GM12878 (cell line): ENCODE data around the gene ANKRD17. TPM values are rescaled to one million over a fixed set of nuclear protein-coding genes. Genes with fewer than 3 reads are reported as not detected.

Experiments
- ATAC-seq: fragments of 200-7000 bp; cut with Tn5 transposase; 3 replicates; pipeline ENCODE4 v1.9.1; 2020; ENCODE audit warnings: mild to moderate bottlenecking, moderate library complexity
- BruUV-seq: library from RNA; stranded (reverse); fragments of 400-500 nt; replicated peaks from 2 replicates; lab custom pipeline; 2021; lab: Mats Ljungman, UMichigan
- CTCF ChIA-PET: fragments of 300-600 bp; sonication (Branson Sonifier 250); formaldehyde crosslinking; extraction: SDS; loops from one replicate; lab custom pipeline; 2021; ENCODE audit warnings: inconsistent platforms; lab: Yijun Ruan, JAX
- POLR2A ChIA-PET: fragments of 350-600 bp; formaldehyde crosslinking; extraction: SDS; loops from one replicate; lab custom pipeline; 2021; ENCODE audit warnings: inconsistent platforms; lab: Charles Lee
- RAD21 ChIA-PET: fragments of 300-600 bp; sonication (Branson Sonifier 250); formaldehyde crosslinking; loops from one replicate; lab custom pipeline; 2023; ENCODE audit warnings: antibody characterized with exemption; ENCODE audit not compliant: unreplicated experiment; lab: Charles Lee
- SMC1A ChIA-PET: fragments of 300-600 bp; sonication (Branson Sonifier 250); formaldehyde crosslinking; loops from one replicate; lab custom pipeline; 2023; ENCODE audit not compliant: unreplicated experiment, uncharacterized antibody; lab: Charles Lee
- DNase-seq: peaks from one replicate; pipeline ENCODE4 v3.0.0-alpha.2; 2011; ENCODE audit warnings: low read depth, low spot score
- FAIRE-seq: peaks from 3 replicates; lab custom pipeline; 2011; peaks lifted over from hg19 to GRCh38; lab: Jason Lieb, UNC
- H2AFZ ChIP-seq: 2 replicates; pipeline ENCODE4 v1.6.0; 2011; ENCODE audit warnings: low read depth, low read length, control low read depth; ENCODE audit not compliant: control insufficient read depth
- H3K27ac ChIP-seq: 2 replicates; pipeline ENCODE4 v1.5.1; 2011; ENCODE audit warnings: control low read depth; ENCODE audit not compliant: control insufficient read depth, insufficient read depth
- H3K27me3 ChIP-seq, 2 experiments: replicated peaks in 1 of 2; 2 replicates each; pipeline versions ENCODE4 v1.6.0 to v1.6.1; 2011; ENCODE audit warnings: low read length in 1 of 2; ENCODE audit not compliant: control insufficient read depth in 2 of 2, insufficient read depth in 2 of 2
- H3K36me3 ChIP-seq, 2 experiments: 2 replicates each; pipeline ENCODE4 v1.5.1; 2011; ENCODE audit warnings: low read length in 1 of 2; ENCODE audit not compliant: control insufficient read depth in 2 of 2, insufficient read depth in 2 of 2
- H3K4me1 ChIP-seq: 2 replicates; pipeline ENCODE4 v1.6.1; 2011; ENCODE audit warnings: mild to moderate bottlenecking, low read length, moderate library complexity, mixed read lengths; ENCODE audit not compliant: control insufficient read depth, insufficient read depth
- H3K4me2 ChIP-seq: 2 replicates; pipeline ENCODE4 v1.6.0; 2011; ENCODE audit warnings: control low read depth; ENCODE audit not compliant: control insufficient read depth, insufficient read depth
- H3K4me3 ChIP-seq: fragments of 200-600 bp; sonication (generic); 2 replicates; pipeline ENCODE4 v1.5.1; 2016
- H3K79me2 ChIP-seq: 2 replicates; pipeline ENCODE4 v1.6.0; 2011; ENCODE audit warnings: low read length; ENCODE audit not compliant: control insufficient read depth, insufficient read depth
- H3K9ac ChIP-seq: 2 replicates; pipeline ENCODE4 v1.8.0; 2011; ENCODE audit warnings: low read length, control low read depth, mixed read lengths; ENCODE audit not compliant: control insufficient read depth, insufficient read depth
- H3K9me3 ChIP-seq: replicated peaks from 3 replicates; pipeline ENCODE4 v1.5.1; 2011; ENCODE audit warnings: mild to moderate bottlenecking, low read length; ENCODE audit not compliant: control insufficient read depth, insufficient read depth
- H4K20me1 ChIP-seq: 2 replicates; pipeline ENCODE4 v1.6.0; 2011; ENCODE audit not compliant: control insufficient read depth, insufficient read depth
- BACH1 ChIP-seq: fragments of 450-650 bp; IDR thresholded peaks from 2 replicates; pipeline ENCODE4 v1.6.1; 2017; ENCODE audit warnings: mild to moderate bottlenecking, borderline replicate concordance
- GABPA ChIP-seq: IDR thresholded peaks from 2 replicates; pipeline ENCODE4 v1.6.1; 2014; ENCODE audit warnings: antibody characterized with exemption, low read depth, mild to moderate bottlenecking, inconsistent platforms
- HDAC6 ChIP-seq: fragments of 200-600 bp; sonication (generic); IDR thresholded peaks from one replicate; pipeline ENCODE4 v1.8.0; 2017; ENCODE audit warnings: antibody characterized with exemption; ENCODE audit not compliant: unreplicated experiment
- JUND ChIP-seq: IDR thresholded peaks from 2 replicates; pipeline ENCODE4 v1.6.1; 2012; ENCODE audit warnings: low read depth, mild to moderate bottlenecking, low read length, improper control_type of control experiment, moderate library complexity
- PML ChIP-seq: IDR thresholded peaks from 2 replicates; pipeline ENCODE4 v1.6.1; 2012; ENCODE audit warnings: low read length, inconsistent platforms
- POLR2AphosphoS2 ChIP-seq: IDR thresholded peaks from 2 replicates; pipeline ENCODE4 v1.6.1; 2011; ENCODE audit warnings: low read depth, mild to moderate bottlenecking, low read length, improper control_type of control experiment, moderate library complexity
- SMC3 ChIP-seq: IDR thresholded peaks from 2 replicates; pipeline ENCODE4 v1.6.1; 2011; ENCODE audit warnings: low read length, improper control_type of control experiment, borderline replicate concordance
- ZNF274 ChIP-seq: IDR thresholded peaks from one replicate; pipeline ENCODE4 v1.8.0; 2011; ENCODE audit not compliant: insufficient read length, insufficient read depth
- in situ Hi-C: fragments of 300-500 bp; cut with MboI; formaldehyde crosslinking; loops from 9 replicates; pipeline ENCODE4 v1.14.3; 2018; ENCODE audit warnings: mixed read lengths
- intact Hi-C: fragments of 100-400 bp; cut with micrococcal nuclease; formaldehyde crosslinking; loops from one replicate; pipeline ENCODE4 v1.14.2; 2022; ENCODE audit not compliant: unreplicated experiment
- polyA plus RNA-seq, 11 experiments: library from polyadenylated mRNA; depleted of rRNA in 4 of 11; unstranded in 6 of 11; stranded (reverse) in 5 of 11; fragments of >200 nt; fragmentation: Nextera tagmentation in 4 of 11; fragmentation: Illumina TruSeq in 1 of 11; extraction: Ambion mirVana in 4 of 11; extraction: Trizol in 1 of 11; gene quantifications; 1 replicate in 1 of 11; 2 replicates in 10 of 11; pipeline versions ENCODE4 v1.2.1 to v1.2.3, GENCODE V29; 2011 to 2016; ENCODE audit warnings: inconsistent platforms in 2 of 11, missing spikeins in 2 of 11, low read depth in 1 of 11
- total RNA-seq, 4 experiments: library from RNA; depleted of rRNA in 3 of 4; stranded (reverse); fragments of >200 nt in 3 of 4; fragmentation: Illumina TruSeq in 1 of 4; extraction: Trizol in 1 of 4; gene quantifications; 2 replicates each; pipeline versions ENCODE4 v1.2.1 to v1.2.3, GENCODE V29; 2013 to 2021
- TF ChIP-seq, protein P1 (sequence below): fragments of 450-650 bp; IDR thresholded peaks from 2 replicates; pipeline ENCODE4 v1.6.1; 2017; ENCODE audit warnings: mild to moderate bottlenecking, moderate library complexity
- TF ChIP-seq, protein P2 (sequence below): fragments of 450-650 bp; formaldehyde crosslinking; IDR thresholded peaks from 2 replicates; pipeline ENCODE4 v1.5.0; 2022; ENCODE audit warnings: mild to moderate bottlenecking, missing genetic modification characterization
- TF ChIP-seq, protein P3 (sequence below): IDR thresholded peaks from 2 replicates; pipeline ENCODE4 v1.6.1; 2011; ENCODE audit warnings: mild to moderate bottlenecking, low read depth, low read length, moderate library complexity; ENCODE audit not compliant: insufficient replicate concordance

Gene ANKRD17
- total and polyA plus RNA-seq, 10 of the 15 experiments (the other 5 are each of a cell fraction or from before 2014, with no cell fraction given) = 11.7 to 46.5 (median 32.6) TPM

DNA sequence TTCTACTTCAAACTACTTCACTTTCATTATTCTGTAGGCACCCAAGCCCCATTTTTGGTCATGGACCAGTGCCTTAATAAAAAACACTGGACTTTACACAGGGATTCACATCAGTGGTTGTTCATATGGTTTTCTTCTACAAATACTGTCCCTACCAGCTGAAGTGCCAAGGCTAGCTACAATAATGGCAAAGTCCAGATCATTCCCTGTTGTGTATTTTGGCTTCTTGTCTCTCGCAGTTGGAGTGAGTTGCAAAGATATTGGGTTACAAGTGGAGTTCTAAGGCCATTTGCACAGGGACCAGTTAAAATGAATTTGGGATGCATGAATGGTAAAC lies 16.7 kb upstream of the ANKRD17 start (continued):
- TF ChIP-seq, protein P1, sequence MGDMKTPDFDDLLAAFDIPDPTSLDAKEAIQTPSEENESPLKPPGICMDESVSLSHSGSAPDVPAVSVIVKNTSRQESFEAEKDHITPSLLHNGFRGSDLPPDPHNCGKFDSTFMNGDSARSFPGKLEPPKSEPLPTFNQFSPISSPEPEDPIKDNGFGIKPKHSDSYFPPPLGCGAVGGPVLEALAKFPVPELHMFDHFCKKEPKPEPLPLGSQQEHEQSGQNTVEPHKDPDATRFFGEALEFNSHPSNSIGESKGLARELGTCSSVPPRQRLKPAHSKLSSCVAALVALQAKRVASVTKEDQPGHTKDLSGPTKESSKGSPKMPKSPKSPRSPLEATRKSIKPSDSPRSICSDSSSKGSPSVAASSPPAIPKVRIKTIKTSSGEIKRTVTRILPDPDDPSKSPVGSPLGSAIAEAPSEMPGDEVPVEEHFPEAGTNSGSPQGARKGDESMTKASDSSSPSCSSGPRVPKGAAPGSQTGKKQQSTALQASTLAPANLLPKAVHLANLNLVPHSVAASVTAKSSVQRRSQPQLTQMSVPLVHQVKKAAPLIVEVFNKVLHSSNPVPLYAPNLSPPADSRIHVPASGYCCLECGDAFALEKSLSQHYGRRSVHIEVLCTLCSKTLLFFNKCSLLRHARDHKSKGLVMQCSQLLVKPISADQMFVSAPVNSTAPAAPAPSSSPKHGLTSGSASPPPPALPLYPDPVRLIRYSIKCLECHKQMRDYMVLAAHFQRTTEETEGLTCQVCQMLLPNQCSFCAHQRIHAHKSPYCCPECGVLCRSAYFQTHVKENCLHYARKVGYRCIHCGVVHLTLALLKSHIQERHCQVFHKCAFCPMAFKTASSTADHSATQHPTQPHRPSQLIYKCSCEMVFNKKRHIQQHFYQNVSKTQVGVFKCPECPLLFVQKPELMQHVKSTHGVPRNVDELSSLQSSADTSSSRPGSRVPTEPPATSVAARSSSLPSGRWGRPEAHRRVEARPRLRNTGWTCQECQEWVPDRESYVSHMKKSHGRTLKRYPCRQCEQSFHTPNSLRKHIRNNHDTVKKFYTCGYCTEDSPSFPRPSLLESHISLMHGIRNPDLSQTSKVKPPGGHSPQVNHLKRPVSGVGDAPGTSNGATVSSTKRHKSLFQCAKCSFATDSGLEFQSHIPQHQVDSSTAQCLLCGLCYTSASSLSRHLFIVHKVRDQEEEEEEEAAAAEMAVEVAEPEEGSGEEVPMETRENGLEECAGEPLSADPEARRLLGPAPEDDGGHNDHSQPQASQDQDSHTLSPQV = no peak
- TF ChIP-seq HDAC6 (no peak), GABPA (no peak), ZNF274 (no peak)

DNA sequence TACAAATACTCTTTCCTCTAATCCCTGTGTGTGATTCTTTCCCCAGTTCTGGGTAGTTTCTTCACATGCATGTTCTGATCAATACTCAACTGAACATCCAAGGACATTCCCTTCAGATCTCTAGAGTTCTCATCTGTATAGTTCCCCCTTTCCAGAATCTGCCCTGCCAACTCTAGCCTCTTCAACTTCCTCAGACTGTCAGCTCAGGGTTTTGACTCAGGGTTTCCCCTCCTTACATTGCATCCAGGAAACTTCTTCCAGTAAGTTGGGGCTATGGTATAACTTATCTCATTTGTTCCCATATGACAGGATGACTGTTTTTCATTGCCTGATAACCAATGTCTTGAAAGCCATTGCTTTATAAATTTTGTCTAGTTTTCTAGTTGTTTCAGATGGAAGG lies 14.2 kb upstream of the ANKRD17 start:
- ChIA-PET RAD21 (interaction anchor here (1.1 kb wide), 1 partner anchor 13 kb away, joined by 4 read pairs; no protein-coding TSS in a partner anchor), SMC1A (interaction anchor here (0.5 to 1.0 kb wide), 2 partner anchors 40 to 1104 kb away, joined by 3 read pairs; no protein-coding TSS in a partner anchor), POLR2A (no interaction called here), CTCF (interaction anchor here (0.6 kb wide), 1 partner anchor 18 kb away, joined by 4 read pairs; no protein-coding TSS in a partner anchor)
- no peaks in the 10 kb centered on the region; the same call in 2 of the 3 replicates for H3K9me3 ChIP-seq
- H2AFZ ChIP-seq = no peak overlapping the region
- no peak for ATAC-seq
- no TSS peak for BruUV-seq
- H3K36me3 ChIP-seq = no peaks in the 10 kb centered on the region
- in situ Hi-C loops = no loop called here
- no peak overlapping the region for H3K9ac ChIP-seq
- H3K27ac ChIP-seq = no peak overlapping the region
- H3K4me3 ChIP-seq = no peak overlapping the region
- FAIRE-seq = no peak
- intact Hi-C loops = no loop called here
- H3K4me1 ChIP-seq = no peaks in the 10 kb centered on the region
- TF ChIP-seq, protein P2, sequence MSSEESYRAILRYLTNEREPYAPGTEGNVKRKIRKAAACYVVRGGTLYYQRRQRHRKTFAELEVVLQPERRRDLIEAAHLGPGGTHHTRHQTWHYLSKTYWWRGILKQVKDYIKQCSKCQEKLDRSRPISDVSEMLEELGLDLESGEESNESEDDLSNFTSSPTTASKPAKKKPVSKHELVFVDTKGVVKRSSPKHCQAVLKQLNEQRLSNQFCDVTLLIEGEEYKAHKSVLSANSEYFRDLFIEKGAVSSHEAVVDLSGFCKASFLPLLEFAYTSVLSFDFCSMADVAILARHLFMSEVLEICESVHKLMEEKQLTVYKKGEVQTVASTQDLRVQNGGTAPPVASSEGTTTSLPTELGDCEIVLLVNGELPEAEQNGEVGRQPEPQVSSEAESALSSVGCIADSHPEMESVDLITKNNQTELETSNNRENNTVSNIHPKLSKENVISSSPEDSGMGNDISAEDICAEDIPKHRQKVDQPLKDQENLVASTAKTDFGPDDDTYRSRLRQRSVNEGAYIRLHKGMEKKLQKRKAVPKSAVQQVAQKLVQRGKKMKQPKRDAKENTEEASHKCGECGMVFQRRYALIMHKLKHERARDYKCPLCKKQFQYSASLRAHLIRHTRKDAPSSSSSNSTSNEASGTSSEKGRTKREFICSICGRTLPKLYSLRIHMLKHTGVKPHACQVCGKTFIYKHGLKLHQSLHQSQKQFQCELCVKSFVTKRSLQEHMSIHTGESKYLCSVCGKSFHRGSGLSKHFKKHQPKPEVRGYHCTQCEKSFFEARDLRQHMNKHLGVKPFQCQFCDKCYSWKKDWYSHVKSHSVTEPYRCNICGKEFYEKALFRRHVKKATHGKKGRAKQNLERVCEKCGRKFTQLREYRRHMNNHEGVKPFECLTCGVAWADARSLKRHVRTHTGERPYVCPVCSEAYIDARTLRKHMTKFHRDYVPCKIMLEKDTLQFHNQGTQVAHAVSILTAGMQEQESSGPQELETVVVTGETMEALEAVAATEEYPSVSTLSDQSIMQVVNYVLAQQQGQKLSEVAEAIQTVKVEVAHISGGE (CRISPR knock-in tag) = no peak
- TF ChIP-seq JUND (no peak), SMC3 (no peak), POLR2AphosphoS2 (no peak), BACH1 (no peak), PML (no peak)
- TF ChIP-seq, protein P3, sequence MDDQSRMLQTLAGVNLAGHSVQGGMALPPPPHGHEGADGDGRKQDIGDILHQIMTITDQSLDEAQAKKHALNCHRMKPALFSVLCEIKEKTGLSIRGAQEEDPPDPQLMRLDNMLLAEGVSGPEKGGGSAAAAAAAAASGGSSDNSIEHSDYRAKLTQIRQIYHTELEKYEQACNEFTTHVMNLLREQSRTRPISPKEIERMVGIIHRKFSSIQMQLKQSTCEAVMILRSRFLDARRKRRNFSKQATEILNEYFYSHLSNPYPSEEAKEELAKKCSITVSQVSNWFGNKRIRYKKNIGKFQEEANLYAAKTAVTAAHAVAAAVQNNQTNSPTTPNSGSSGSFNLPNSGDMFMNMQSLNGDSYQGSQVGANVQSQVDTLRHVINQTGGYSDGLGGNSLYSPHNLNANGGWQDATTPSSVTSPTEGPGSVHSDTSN = no peak
- H3K4me2 ChIP-seq = no peak overlapping the region
- H4K20me1 ChIP-seq = no peaks in the 10 kb centered on the region
- DNase-seq = no peak
- no peaks in the 10 kb centered on the region for H3K79me2 ChIP-seq
- no peaks in the 10 kb centered on the region for H3K27me3 ChIP-seq
